BLaER1 (cell line): ENCODE data around the gene SNRNP200.
A peak's percentile ranks its signal among the peaks of the same experiment; 100 is the strongest.

Experiments
- H3K27ac ChIP-seq: shearing (Covaris generic); formaldehyde crosslinking; 2 replicates; pipeline ENCODE4 v1.8.1; 2022
- H3K27me3 ChIP-seq: shearing (Covaris generic); formaldehyde crosslinking; 2 replicates; pipeline ENCODE4 v1.8.1; 2022
- H3K36me3 ChIP-seq: shearing (Covaris generic); formaldehyde crosslinking; 2 replicates; pipeline ENCODE4 v1.8.1; 2022
- H3K4me1 ChIP-seq: shearing (Covaris generic); formaldehyde crosslinking; 2 replicates; pipeline ENCODE4 v1.8.1; 2022
- H3K4me2 ChIP-seq: shearing (Covaris generic); formaldehyde crosslinking; 2 replicates; pipeline ENCODE4 v1.8.1; 2022
- H3K4me3 ChIP-seq: shearing (Covaris generic); formaldehyde crosslinking; 2 replicates; pipeline ENCODE4 v1.8.1; 2022
- H3K9ac ChIP-seq: shearing (Covaris generic); formaldehyde crosslinking; 2 replicates; pipeline ENCODE4 v1.8.1; 2022
- H3K9me3 ChIP-seq: shearing (Covaris generic); formaldehyde crosslinking; 2 replicates; pipeline ENCODE4 v1.8.1; 2022
- H4K20me1 ChIP-seq: shearing (Covaris generic); formaldehyde crosslinking; 2 replicates; pipeline ENCODE4 v1.8.1; 2022
- Cebpa-rat ChIP-seq: shearing (Covaris generic); IDR thresholded peaks from 2 replicates; pipeline ENCODE4 v1.8.1; 2022

The SNRNP200 gene

GRCh38 chr2:96305091-96305978 is at the start of gene SNRNP200:
SNRNP200 (minus strand) TSS chr2:96305546; CDS start chr2:96305437, 109 bp downstream.
- peak within 1 kb of the TSS; percentile 78 for H3K4me3 ChIP-seq
- no peak for TF ChIP-seq Cebpa-rat
- no peaks in the 10 kb centered on the region for H3K27me3 ChIP-seq
- H3K4me1 ChIP-seq: peaks cover 45% of the 10 kb centered on the region
- no peaks in the 10 kb centered on the region for H3K9me3 ChIP-seq
- H3K9ac ChIP-seq: peak within 1 kb of the TSS; percentile 88
- peak within 1 kb of the TSS; percentile 91 for H3K4me2 ChIP-seq
- peaks cover 43% of the 10 kb centered on the region for H4K20me1 ChIP-seq
- H3K27ac ChIP-seq: peak within 1 kb of the TSS; percentile 89
- H3K36me3 ChIP-seq: peaks cover 77% of the 10 kb centered on the region

DNA sequence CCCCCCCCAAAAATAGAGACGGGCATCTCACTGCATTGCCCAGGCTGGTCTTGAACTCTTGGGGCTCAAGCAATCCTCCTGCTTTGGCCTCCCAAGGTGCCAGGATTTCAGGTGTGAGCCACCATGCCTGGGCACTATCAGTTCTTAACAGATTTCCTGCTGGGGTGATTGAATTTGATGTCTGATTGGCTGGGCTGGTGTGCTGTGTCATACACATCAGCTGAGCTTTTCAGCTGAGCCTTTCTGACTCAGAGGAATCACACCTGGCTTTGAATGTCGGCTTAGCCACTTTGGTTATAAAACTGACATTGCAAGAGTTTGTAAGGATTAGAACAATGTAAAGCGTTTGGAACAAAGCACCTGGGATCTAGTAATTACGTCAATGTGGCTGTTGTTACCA is 49.1 kb upstream of the SNRNP200 start:
- Histone ChIP-seq H3K4me1 (peaks cover 36% of the 10 kb centered on the region), H3K27ac (peak overlapping the region; percentile 33), H3K36me3 (peaks cover 92% of the 10 kb centered on the region), H3K9me3 (no peaks in the 10 kb centered on the region), H3K9ac (peak overlapping the region; percentile 60), H4K20me1 (no peaks in the 10 kb centered on the region), H3K4me2 (peak overlapping the region; percentile 81), H3K27me3 (no peaks in the 10 kb centered on the region), H3K4me3 (0 out of 2 replicates have a peak overlapping the region, but pooled peaks have one; percentile 5)
- TF ChIP-seq Cebpa-rat: no peak

DNA sequence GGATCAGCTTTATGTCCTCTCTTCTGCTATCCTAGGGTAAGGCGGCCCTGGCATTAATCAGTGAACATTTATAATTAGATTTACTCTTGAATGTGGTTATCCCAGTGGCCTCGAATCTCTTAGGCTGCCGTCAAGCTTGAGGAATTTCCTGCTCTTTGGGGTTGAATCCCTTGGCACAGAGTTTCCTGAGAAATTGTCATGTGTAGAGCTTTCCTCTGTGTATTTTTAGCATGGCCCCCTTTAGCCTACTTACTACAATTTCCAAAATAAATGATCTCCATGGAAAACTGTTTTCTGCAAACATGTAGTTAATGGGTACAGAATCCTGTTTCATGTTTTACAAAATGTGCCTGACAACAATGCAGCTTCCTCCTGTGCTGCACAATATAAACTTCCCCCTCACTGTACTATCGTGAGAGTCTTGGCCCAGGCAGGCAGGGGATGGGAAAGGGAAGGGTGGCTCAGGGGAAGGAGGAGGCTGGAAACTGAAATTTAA is 48.3 kb upstream of the SNRNP200 start:
- Histone ChIP-seq H3K4me3 (0 out of 2 replicates have a peak overlapping the region, but pooled peaks have one; percentile 5), H3K27me3 (no peaks in the 10 kb centered on the region), H3K36me3 (peaks cover 92% of the 10 kb centered on the region), H3K4me2 (peak overlapping the region; percentile 81), H3K27ac (peak overlapping the region; percentile 33), H4K20me1 (no peaks in the 10 kb centered on the region), H3K9me3 (no peaks in the 10 kb centered on the region), H3K9ac (peak overlapping the region; percentile 60), H3K4me1 (peaks cover 36% of the 10 kb centered on the region)
- TF ChIP-seq Cebpa-rat: no peak

- peak overlapping the region; percentile 33 for H3K27ac ChIP-seq
- peak overlapping the region; percentile 60; the same call in 1 of the 2 replicates for H3K9ac ChIP-seq
- peaks cover 93% of the 10 kb centered on the region for H3K36me3 ChIP-seq
- H3K9me3 ChIP-seq: no peaks in the 10 kb centered on the region
- no peak overlapping the region for H3K4me3 ChIP-seq
- no peaks in the 10 kb centered on the region for H3K27me3 ChIP-seq
- peak overlapping the region; percentile 81 for H3K4me2 ChIP-seq
- TF ChIP-seq Cebpa-rat: no peak
- H4K20me1 ChIP-seq: no peaks in the 10 kb centered on the region
- H3K4me1 ChIP-seq: peaks cover 36% of the 10 kb centered on the region
These were observed 47.8 kb upstream of the SNRNP200 start for GRCh38 chr2:96353032-96353561.

DNA sequence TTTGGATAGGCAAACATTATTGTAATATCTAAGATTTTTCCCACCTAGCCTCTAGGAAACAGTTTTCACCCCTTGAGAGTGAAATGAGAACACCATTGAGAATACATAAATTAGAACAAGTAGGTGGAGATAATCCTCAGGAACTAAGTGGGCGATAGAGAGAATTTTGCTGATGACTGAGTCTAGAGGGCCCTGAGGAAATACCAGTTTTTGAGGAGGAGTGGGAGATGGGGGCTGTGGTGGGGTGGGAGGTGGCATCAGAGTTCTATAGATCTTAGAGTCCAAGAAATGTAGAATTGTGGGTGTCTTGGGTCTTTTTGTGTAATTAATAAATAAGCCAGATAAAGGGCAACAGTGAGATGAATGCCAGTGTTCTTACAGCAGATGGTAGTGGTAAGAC is 42.0 kb upstream of the SNRNP200 start:
- no peak overlapping the region for H3K27ac ChIP-seq
- peaks cover 7% of the 10 kb centered on the region for H3K4me1 ChIP-seq
- H3K36me3 ChIP-seq: peaks cover 100% of the 10 kb centered on the region
- H3K27me3 ChIP-seq: no peaks in the 10 kb centered on the region
- peaks cover under 1% of the 10 kb centered on the region; the same call in 1 of the 2 replicates for H4K20me1 ChIP-seq
- no peak overlapping the region for H3K9ac ChIP-seq
- no peak for TF ChIP-seq Cebpa-rat
- H3K9me3 ChIP-seq: no peaks in the 10 kb centered on the region
- H3K4me2 ChIP-seq: no peak overlapping the region
- no peak overlapping the region for H3K4me3 ChIP-seq

GRCh38 chr2:96345868-96346462 is 40.6 kb upstream of the SNRNP200 start:
- peaks cover 15% of the 10 kb centered on the region; the same call in 1 of the 2 replicates for H4K20me1 ChIP-seq
- no peaks in the 10 kb centered on the region for H3K9me3 ChIP-seq
- H3K9ac ChIP-seq: no peak overlapping the region
- H3K4me3 ChIP-seq: no peak overlapping the region
- no peaks in the 10 kb centered on the region for H3K4me1 ChIP-seq
- TF ChIP-seq Cebpa-rat: no peak
- H3K27ac ChIP-seq: no peak overlapping the region
- H3K27me3 ChIP-seq: no peaks in the 10 kb centered on the region
- H3K36me3 ChIP-seq: peaks cover 100% of the 10 kb centered on the region
- H3K4me2 ChIP-seq: no peak overlapping the region

DNA sequence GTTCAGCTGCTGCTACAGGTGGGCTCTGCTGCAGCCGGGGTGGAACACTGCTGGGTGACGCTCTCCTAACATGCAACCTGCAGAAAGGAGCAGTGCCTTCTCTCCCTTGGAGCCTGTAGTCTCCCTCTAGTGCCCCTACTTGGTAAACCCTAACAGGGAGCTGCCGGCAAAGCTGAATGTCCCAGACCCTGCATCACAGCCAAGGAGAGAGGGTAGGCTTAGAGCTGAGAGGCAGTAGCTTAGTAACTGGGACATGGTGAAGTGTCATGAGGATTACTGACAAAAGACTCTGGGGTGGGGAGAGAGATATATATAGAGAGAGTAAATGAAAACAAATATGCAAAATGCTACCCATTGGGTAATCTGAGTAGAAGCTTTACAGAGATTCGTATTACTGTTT is 40.1 kb upstream of the SNRNP200 start:
- H3K4me2 ChIP-seq: no peak overlapping the region
- H3K27ac ChIP-seq: no peak overlapping the region
- H3K4me3 ChIP-seq: no peak overlapping the region
- H3K27me3 ChIP-seq: no peaks in the 10 kb centered on the region
- peaks cover 20% of the 10 kb centered on the region; the same call in 1 of the 2 replicates for H4K20me1 ChIP-seq
- H3K36me3 ChIP-seq: peaks cover 98% of the 10 kb centered on the region
- TF ChIP-seq Cebpa-rat: no peak
- H3K9ac ChIP-seq: no peak overlapping the region
- no peaks in the 10 kb centered on the region for H3K9me3 ChIP-seq
- H3K4me1 ChIP-seq: no peaks in the 10 kb centered on the region

GRCh38 chr2:96344011-96344410 is 38.7 kb upstream of the SNRNP200 start:
- no peaks in the 10 kb centered on the region for H3K9me3 ChIP-seq
- no peak overlapping the region for H3K4me3 ChIP-seq
- H3K27ac ChIP-seq: no peak overlapping the region
- H3K4me1 ChIP-seq: no peaks in the 10 kb centered on the region
- H4K20me1 ChIP-seq: peaks cover 29% of the 10 kb centered on the region
- no peak overlapping the region for H3K4me2 ChIP-seq
- H3K27me3 ChIP-seq: no peaks in the 10 kb centered on the region
- H3K36me3 ChIP-seq: peaks cover 98% of the 10 kb centered on the region
- no peak for TF ChIP-seq Cebpa-rat
- H3K9ac ChIP-seq: no peak overlapping the region

GRCh38 chr2:96342085-96342484 is 36.7 kb upstream of the SNRNP200 start:
- H3K9ac ChIP-seq: no peak overlapping the region
- H3K4me3 ChIP-seq: no peak overlapping the region
- peaks cover 15% of the 10 kb centered on the region for H3K4me1 ChIP-seq
- TF ChIP-seq Cebpa-rat: no peak
- H3K27me3 ChIP-seq: no peaks in the 10 kb centered on the region
- peaks cover 37% of the 10 kb centered on the region for H4K20me1 ChIP-seq
- peaks cover 91% of the 10 kb centered on the region for H3K36me3 ChIP-seq
- no peak overlapping the region for H3K4me2 ChIP-seq
- H3K9me3 ChIP-seq: no peaks in the 10 kb centered on the region
- no peak overlapping the region for H3K27ac ChIP-seq
